GM12878 (cell line): ENCODE measurements around the gene ORC1.
A peak's percentile ranks its signal among the peaks of the same experiment; 100 is the strongest.

Source experiments
- ATF3 ChIP-seq: IDR thresholded peaks from 2 replicates; pipeline ENCODE4 v1.6.1; 2011; ENCODE audit warnings: low read depth, mild to moderate bottlenecking, low read length, moderate library complexity, borderline replicate concordance; ENCODE audit errors: extremely low read depth
- CTCF ChIP-seq, 3 experiments: IDR thresholded peaks in 2 of 3; conservative IDR thresholded peaks in 1 of 3; 2 replicates each; pipeline ENCODE4 v1.5.1; 2011; ENCODE audit warnings: low read depth in 3 of 3, low read length in 3 of 3, mild to moderate bottlenecking in 3 of 3, control low read depth in 2 of 3, moderate library complexity in 2 of 3, inconsistent platforms in 1 of 3, mixed read lengths in 1 of 3; ENCODE audit not compliant: control insufficient read depth in 2 of 3, insufficient read depth in 1 of 3; ENCODE audit errors: extremely low read depth in 1 of 3
- ETV6 ChIP-seq, 2 experiments: fragments of 450-650 bp in 1 of 2; IDR thresholded peaks in 1 of 2; conservative IDR thresholded peaks in 1 of 2; 2 replicates each; pipeline ENCODE4 v1.6.1; 2014; ENCODE audit warnings: antibody characterized with exemption in 1 of 2, borderline replicate concordance in 1 of 2, low read depth in 1 of 2, mild to moderate bottlenecking in 1 of 2, moderate library complexity in 1 of 2
- GATAD2B ChIP-seq: fragments of 450-650 bp; conservative IDR thresholded peaks from 2 replicates; pipeline ENCODE4 v1.6.1; 2017; ENCODE audit warnings: low read depth, mild to moderate bottlenecking, moderate library complexity
- MYC ChIP-seq: IDR thresholded peaks from 2 replicates; pipeline ENCODE4 v1.6.1; 2011; ENCODE audit warnings: mild to moderate bottlenecking, low read length, moderate library complexity, inconsistent platforms; ENCODE audit not compliant: insufficient read depth, insufficient replicate concordance, insufficient read length, severe bottlenecking
- POLR2A ChIP-seq: IDR thresholded peaks from 2 replicates; pipeline ENCODE4 v1.6.1; 2011; ENCODE audit warnings: low read depth, mild to moderate bottlenecking, low read length
- RAD21 ChIP-seq: IDR thresholded peaks from 2 replicates; pipeline ENCODE4 v1.6.1; 2011; ENCODE audit warnings: mild to moderate bottlenecking, low read depth, low read length, moderate library complexity; ENCODE audit not compliant: insufficient read depth
- RB1 ChIP-seq: fragments of 450-650 bp; formaldehyde crosslinking; IDR thresholded peaks from 2 replicates; pipeline ENCODE4 v1.6.1; 2017; ENCODE audit warnings: mild to moderate bottlenecking, borderline replicate concordance
- SUZ12 ChIP-seq: fragments of 200-600 bp; sonication (generic); IDR thresholded peaks from one replicate; pipeline ENCODE4 v1.6.1; 2018; ENCODE audit warnings: antibody characterized with exemption, mild to moderate bottlenecking; ENCODE audit not compliant: unreplicated experiment

DNA sequence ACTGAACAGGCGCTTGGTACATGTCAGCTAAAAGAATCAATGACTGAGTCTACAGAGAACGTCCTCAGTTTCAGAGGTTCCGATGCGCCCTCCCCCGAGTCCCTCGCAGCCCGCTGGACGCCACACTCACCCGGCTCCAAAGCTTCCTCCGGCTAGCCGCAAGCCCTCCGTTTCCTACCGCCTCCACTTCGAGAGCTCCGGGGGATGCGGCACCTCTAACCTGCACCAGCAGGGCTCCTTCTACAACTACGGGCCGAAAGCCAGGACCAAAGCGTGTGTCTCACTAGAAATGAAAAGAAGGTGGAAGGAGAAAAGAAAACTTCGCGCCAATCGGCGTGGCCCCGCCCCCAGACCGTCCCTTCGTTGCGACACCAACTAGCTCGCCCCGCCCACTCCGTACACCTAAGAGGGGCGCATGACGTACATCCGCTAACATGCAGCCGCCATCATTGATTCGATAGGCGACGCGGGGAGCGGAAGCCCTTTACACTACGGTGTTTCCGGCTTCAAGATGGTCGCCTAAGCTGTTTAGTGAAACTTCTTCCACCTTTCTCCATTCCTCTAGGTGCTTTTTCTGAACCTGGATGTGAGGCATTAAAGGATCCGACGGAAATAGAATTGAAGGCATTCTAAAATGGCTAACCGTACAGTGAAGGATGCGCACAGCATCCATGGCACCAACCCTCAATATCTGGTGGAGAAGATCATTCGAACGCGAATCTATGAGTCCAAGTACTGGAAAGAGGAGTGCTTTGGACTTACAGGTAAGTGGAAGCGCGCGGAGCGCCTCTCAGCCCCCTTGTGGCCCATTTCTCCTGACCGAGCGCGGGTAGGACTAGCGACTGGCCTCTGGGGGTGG lies at the start of gene ORC1, which contains the start of gene PRPF38A:
- TF ChIP-seq GATAD2B, result no peak
- peak; percentile 50 to 57 (median 52) for TF ChIP-seq CTCF (IDR thresholded peaks at IDR 0.05 in 2 of 3, conservative IDR thresholded peaks at IDR 0.05 in 1 of 3; ENCODE audit: control insufficient read depth in 2 of 3, extremely low read depth in 1 of 3, insufficient read depth in 1 of 3, low read depth in 3 of 3, low read length in 3 of 3)
- no peak for TF ChIP-seq ATF3
- TF ChIP-seq RB1, result peak; percentile 89; the same call in 1 of the 2 replicates
- TF ChIP-seq POLR2A, result peak; percentile 88
- TF ChIP-seq ETV6 (conservative IDR thresholded peaks at IDR 0.05 in 1 of 2, IDR thresholded peaks at IDR 0.05 in 1 of 2; ENCODE audit: borderline replicate concordance in 1 of 2, low read depth in 1 of 2), result no peak
- peak; percentile 31; the same call in 1 of the 2 replicates for TF ChIP-seq RAD21
- TF ChIP-seq MYC, result no peak
- no peak for TF ChIP-seq SUZ12
